Measurements from ENCODE around the gene CDK14. TPM values are rescaled to one million over a fixed set of nuclear protein-coding genes. Genes with fewer than 3 reads are reported as not detected.

CDK14 gene
- total RNA-seq, 4 donors from 2014 or later: 0.38 to 3.6 (median 1.3) TPM

DNA sequence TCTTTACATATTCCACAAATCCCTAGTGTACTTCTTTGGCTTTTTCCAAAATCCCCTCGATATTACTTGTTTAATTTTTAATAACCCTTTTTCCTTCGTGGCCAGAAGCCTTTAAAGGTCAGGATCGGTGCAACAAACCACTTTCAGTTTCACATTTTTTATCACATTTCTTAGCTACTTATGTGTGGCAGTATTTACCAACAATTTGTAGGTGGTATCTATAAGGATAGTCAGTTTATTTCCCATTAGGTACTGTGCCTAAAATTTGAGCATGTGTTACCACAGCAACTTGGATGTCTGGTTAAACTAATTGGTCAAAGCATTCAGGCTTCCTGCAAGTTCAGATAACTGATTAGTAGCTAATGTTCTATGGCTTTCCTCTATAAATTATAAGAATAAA, 104.9 kb downstream of the CDK14 start:
- WGBS, 2 donors: 36 to 41% methylated on average over 3 of the region's 3 CpGs
- intact Hi-C loops (cut with DNase I): no loop called here
- H3K4me3 ChIP-seq: peak overlapping the region in 3 of 4 donors; percentile 11 to 46 (median 19)

GRCh38 chr7:90701771-90702170, 105.7 kb downstream of the CDK14 start:
- intact Hi-C loops (cut with DNase I): no loop called here
- Histone ChIP-seq H3K9me3 (no peaks in the 10 kb centered on the region), H3K27ac (no peak overlapping the region), H3K36me3 (no peaks in the 10 kb centered on the region), H3K4me3 (no peak overlapping the region), H3K27me3 (no peaks in the 10 kb centered on the region), H3K4me1 (no peaks in the 10 kb centered on the region)
- 69 to 86% methylated on average over 3 to 5 of the region's 6 CpGs for WGBS, 2 donors
- no peak for DNase-seq
- TF ChIP-seq POLR2A (IDR thresholded peaks at IDR 0.05) (no peak), CTCF (IDR thresholded peaks at IDR 0.05) (no peak)

More for the DNA sequence above, 104.9 kb downstream of the CDK14 start:
- TF ChIP-seq CTCF (IDR thresholded peaks at IDR 0.05) (no peak), POLR2A (IDR thresholded peaks at IDR 0.05) (no peak)
- Histone ChIP-seq H3K4me1 (no peaks in the 10 kb centered on the region), H3K36me3 (no peaks in the 10 kb centered on the region), H3K27ac (no peak overlapping the region), H3K27me3 (no peaks in the 10 kb centered on the region), H3K9me3 (no peaks in the 10 kb centered on the region)
- DNase-seq: no peak

DNA sequence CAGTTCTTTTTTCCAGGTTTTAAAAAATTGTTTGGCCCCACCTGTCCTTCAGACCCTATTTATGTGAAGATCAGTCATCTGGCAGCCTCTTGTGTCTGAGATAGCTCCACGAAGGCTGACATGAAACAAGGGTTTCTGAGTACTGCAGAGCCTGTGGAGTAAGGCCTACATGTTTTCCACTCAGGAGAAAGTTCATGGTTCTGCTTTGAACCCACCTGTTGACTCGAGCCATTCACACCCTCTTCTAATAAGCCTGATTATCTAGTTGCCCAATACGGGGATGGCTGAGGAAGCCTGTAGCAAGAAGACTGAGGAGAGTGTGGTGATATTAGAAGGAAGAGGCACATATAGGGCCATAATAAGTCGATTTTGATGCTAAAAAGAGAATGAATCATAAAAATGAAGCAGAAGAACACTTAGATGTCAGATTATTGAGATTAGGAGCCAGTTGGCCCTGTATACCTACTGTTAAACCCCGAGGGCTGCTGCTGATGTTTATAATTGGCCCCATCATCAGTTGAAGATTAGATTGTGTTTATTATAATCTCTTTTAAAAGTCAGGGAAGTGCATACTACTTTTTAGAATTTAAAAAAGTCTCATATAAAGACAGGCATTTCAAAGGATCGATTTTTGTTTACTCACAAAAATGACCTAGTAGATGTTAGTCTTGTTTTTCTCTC, 109.4 kb downstream of the CDK14 start:
- no peaks in the 10 kb centered on the region for H3K9me3 ChIP-seq
- H3K4me1 ChIP-seq: peaks cover 0 to 12% (median 0%) of the 10 kb centered on the region in 3 donors
- H3K27me3 ChIP-seq: no peaks in the 10 kb centered on the region
- 49 to 54% methylated on average over 6 of the region's 6 CpGs for WGBS, 2 donors
- no peak for TF ChIP-seq CTCF (IDR thresholded peaks at IDR 0.05)
- no peak for TF ChIP-seq POLR2A (IDR thresholded peaks at IDR 0.05)
- intact Hi-C loops (cut with DNase I): no loop called here
- no peak overlapping the region for H3K27ac ChIP-seq
- H3K4me3 ChIP-seq: no peak overlapping the region
- no peak for DNase-seq
- H3K36me3 ChIP-seq: no peaks in the 10 kb centered on the region

GRCh38 chr7:90706072-90706716, 110.1 kb downstream of the CDK14 start:
- H3K27me3 ChIP-seq: no peaks in the 10 kb centered on the region
- 65 to 83% methylated on average over 2 of the region's 2 CpGs for WGBS, 2 donors
- peaks cover 0 to 13% (median 0%) of the 10 kb centered on the region in 3 donors for H3K4me1 ChIP-seq
- no peak for DNase-seq
- intact Hi-C loops (cut with DNase I): no loop called here
- TF ChIP-seq CTCF (IDR thresholded peaks at IDR 0.05) (no peak), POLR2A (IDR thresholded peaks at IDR 0.05) (no peak)
- H3K4me3 ChIP-seq: no peak overlapping the region
- no peaks in the 10 kb centered on the region for H3K9me3 ChIP-seq
- H3K27ac ChIP-seq: no peak overlapping the region
- no peaks in the 10 kb centered on the region for H3K36me3 ChIP-seq

DNA sequence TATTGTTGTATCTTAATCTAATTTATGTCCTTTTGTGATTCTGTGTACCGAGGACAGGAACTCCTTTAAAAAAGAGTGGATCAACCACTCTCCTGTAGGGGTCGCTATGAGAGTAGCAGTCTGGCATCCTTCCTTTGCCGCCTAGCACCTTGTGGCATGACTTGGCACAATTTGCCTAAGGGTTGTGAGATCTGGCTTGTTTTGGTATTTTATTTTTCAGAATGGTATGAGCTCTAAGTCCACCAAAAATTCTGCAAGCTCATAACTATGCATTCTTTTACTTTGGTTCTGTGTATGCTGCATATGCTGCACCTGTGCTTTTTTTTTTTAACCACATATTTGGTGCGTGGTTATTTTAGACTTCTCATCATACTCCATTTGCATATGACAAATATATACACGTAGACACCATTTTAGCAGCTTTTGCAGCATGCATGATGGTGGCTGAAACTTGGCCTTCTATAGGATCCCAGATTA, 112.8 kb downstream of the CDK14 start:
- no peaks in the 10 kb centered on the region for H3K27me3 ChIP-seq
- no peak for DNase-seq
- peaks cover 0 to 13% (median 0%) of the 10 kb centered on the region in 3 donors for H3K4me1 ChIP-seq
- TF ChIP-seq POLR2A (IDR thresholded peaks at IDR 0.05) (no peak), CTCF (IDR thresholded peaks at IDR 0.05) (peak in 5 of 6 experiments; percentile 11 to 73 (median 27))
- no peaks in the 10 kb centered on the region for H3K36me3 ChIP-seq
- intact Hi-C loops (cut with DNase I): no loop called here
- no peak overlapping the region for H3K4me3 ChIP-seq
- no peaks in the 10 kb centered on the region for H3K9me3 ChIP-seq
- WGBS, 2 donors: 60 to 64% methylated on average over 5 of the region's 5 CpGs
- H3K27ac ChIP-seq: no peak overlapping the region

Data from esophagus squamous epithelium (tissue), 5 donors.